ENCODE measurements around the gene AGBL4.

The AGBL4 gene

DNA sequence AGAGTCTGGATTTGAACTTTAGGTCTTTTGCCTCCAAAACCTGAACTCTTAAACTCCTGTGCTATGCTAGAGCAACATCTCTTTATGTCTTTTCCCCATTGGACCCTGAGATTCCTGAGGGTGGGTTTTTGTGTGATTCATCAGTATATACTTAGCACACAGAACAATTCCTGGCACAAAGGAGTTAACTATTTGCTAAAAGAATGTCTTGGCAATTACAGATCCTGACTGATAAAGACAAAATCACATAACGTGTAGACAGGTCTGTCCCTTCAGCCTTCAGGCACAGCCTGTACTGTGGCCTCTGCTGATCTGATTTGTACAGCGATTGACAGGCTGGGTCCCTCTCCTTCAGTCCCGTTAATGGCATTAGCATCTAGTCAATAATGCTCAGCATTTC, 1084.7 kb downstream of the AGBL4 start:
- no peak overlapping the region for H3K4me3 ChIP-seq (ENCODE audit: low read depth, low read length)
- TF ChIP-seq, protein P1, sequence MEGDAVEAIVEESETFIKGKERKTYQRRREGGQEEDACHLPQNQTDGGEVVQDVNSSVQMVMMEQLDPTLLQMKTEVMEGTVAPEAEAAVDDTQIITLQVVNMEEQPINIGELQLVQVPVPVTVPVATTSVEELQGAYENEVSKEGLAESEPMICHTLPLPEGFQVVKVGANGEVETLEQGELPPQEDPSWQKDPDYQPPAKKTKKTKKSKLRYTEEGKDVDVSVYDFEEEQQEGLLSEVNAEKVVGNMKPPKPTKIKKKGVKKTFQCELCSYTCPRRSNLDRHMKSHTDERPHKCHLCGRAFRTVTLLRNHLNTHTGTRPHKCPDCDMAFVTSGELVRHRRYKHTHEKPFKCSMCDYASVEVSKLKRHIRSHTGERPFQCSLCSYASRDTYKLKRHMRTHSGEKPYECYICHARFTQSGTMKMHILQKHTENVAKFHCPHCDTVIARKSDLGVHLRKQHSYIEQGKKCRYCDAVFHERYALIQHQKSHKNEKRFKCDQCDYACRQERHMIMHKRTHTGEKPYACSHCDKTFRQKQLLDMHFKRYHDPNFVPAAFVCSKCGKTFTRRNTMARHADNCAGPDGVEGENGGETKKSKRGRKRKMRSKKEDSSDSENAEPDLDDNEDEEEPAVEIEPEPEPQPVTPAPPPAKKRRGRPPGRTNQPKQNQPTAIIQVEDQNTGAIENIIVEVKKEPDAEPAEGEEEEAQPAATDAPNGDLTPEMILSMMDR (IDR thresholded peaks at IDR 0.05; ENCODE audit: borderline replicate concordance, insufficient read depth, low read depth, low read length) = no peak

DNA sequence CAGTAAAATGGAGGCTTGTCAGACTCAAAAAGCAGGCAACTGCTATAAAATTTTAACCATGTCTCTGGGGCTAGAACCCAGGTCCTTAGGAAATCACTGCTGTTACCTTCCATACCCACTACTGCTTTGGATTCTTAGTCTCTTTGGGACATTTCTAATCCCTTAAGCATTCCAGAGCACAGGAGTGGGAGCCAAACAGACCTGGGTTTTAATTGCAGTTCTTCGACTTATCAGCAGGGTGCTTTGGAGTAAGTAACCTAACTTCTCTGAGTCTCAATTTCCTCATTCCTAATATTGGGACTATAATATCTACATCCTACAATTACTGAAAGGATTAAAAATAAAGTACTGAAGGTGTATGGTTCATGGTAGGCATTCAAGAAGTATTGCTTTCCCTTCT, 1086.0 kb downstream of the AGBL4 start:
- H3K4me3 ChIP-seq (ENCODE audit: low read depth, low read length) = no peak overlapping the region
- TF ChIP-seq, protein P1 (IDR thresholded peaks at IDR 0.05; ENCODE audit: borderline replicate concordance, insufficient read depth, low read depth, low read length) = no peak

DNA sequence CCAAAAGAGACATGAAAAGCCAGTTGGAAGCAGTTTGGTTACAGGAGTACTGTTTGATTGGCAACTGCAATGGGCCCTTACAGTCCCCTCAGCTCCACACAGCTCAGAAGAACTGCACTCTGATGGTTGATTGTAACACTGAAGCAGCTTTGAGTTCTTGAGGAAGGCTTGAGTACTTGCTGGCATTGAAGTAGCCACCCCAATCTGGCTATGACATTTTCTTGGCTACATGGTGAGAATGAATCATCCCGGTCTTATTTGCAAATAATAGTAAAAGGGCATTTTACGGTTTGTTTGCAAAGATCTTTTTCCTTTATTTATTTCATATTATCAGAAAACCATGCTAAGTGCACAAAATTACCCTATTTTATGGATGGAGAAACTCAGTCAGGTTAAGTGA, 1087.3 kb downstream of the AGBL4 start:
- TF ChIP-seq, protein P1 (IDR thresholded peaks at IDR 0.05; ENCODE audit: borderline replicate concordance, insufficient read depth, low read depth, low read length) = no peak
- H3K4me3 ChIP-seq (ENCODE audit: low read depth, low read length) = no peak overlapping the region

DNA sequence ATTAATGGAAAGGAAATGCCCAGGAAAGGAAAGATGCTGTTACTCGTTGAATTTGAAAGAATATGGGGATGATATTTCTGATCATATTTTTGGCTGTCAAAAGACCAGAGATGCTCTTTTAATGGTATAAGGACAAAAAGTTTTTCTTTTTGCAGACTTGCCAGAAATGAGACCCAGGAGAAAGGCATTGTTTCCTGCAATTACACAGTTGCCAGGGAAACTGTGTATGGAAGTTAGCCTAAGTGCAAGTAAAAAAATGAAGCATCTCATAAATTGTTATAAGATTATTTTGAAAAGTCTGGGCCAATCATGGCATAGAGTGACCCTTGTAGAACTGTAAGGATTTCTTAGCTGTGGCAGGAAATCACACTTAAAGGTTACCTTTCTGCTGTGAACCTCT, 1091.4 kb downstream of the AGBL4 start:
- no peak overlapping the region for H3K4me3 ChIP-seq (ENCODE audit: low read depth, low read length)
- TF ChIP-seq, protein P1 (IDR thresholded peaks at IDR 0.05; ENCODE audit: borderline replicate concordance, insufficient read depth, low read depth, low read length) = no peak

DNA sequence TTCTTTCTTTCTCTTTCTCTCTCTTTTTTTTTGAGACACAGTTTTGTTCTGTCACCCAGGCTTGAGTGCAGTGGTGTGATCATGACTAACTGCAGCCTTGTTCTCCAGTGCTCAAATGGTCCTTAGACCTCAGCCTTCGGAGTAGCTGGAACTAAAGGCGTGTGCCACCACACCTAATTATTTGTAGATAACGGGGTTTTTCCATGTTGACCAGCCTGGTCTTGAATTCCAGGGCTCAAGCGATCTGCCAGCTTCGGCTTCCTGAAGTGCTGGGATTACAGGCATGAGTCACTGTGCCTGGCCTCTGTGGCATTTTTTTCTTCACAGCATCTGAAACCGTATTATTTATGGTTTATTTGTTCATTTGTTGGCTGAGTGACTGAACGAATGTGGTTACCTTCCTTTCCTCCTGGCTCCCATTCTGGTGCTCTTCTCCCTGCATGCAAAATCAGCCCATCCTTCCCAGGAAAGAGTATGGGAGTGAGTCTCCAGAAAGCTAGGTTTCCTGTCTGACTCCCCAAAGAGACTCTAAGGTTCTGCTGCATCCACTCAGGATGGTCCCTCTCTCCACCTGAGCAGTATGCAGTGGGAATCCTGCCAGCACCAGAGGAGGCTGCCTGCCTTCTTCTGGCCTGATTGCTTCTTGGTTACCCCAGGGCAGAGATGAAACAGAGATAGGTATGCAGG, 1092.1 kb downstream of the AGBL4 start:
- TF ChIP-seq, protein P1 (IDR thresholded peaks at IDR 0.05; ENCODE audit: borderline replicate concordance, insufficient read depth, low read depth, low read length) = no peak
- H3K4me3 ChIP-seq (ENCODE audit: low read depth, low read length) = no peak overlapping the region

DNA sequence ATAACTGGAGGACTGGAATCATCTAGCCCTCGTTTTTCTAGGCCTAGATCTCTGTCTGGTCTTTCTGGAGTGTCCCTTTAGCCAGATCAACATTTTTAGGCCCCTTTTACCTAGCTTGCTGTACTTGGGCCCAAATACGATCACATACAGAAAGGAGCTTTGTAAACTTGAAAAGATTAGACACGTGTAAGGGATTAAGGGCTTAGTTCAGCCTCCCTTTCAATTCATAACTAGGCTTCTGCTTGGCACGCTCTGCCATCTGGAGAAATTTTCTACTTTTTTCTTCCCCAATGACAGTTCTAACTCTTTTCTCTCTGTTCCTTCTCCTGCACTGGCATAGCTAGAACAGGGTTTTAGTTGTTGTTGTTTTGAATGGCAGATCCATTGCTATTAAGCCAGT, 1093.7 kb downstream of the AGBL4 start:
- TF ChIP-seq, protein P1 (IDR thresholded peaks at IDR 0.05; ENCODE audit: borderline replicate concordance, insufficient read depth, low read depth, low read length) = no peak
- no peak overlapping the region for H3K4me3 ChIP-seq (ENCODE audit: low read depth, low read length)

DNA sequence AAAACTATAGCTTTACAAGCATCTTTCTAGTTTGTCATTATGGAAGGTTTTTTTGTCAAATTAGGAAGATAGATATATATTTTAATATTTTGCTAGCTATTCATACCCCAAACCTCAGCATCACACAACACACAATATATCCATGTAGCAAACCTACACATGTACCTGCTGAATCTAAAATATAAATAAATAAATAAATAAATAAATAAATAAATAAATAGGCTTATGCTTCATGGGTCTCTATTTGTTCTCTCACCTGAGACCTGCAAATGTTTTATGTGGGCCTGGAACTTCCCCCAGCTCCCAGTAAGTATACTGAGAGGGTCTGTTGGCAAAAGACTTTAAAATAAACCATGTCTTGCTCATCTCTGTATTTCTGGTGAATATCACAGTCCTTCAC, 1099.7 kb downstream of the AGBL4 start:
- H3K4me3 ChIP-seq (ENCODE audit: low read depth, low read length) = no peak overlapping the region
- TF ChIP-seq, protein P1 (IDR thresholded peaks at IDR 0.05; ENCODE audit: borderline replicate concordance, insufficient read depth, low read depth, low read length) = no peak
